HG02571 (cell line): ENCODE data around the gene TSC1.

ENCODE experiments used
- ATAC-seq: cut with Tn5 transposase; IDR thresholded peaks from one replicate; pipeline ENCODE4 v1.9.1; 2021; ENCODE audit warnings: mild to moderate bottlenecking, moderate library complexity; ENCODE audit not compliant: unreplicated experiment

TSC1 gene

GRCh38 chr9:132894862-132895835 is 49.3 kb downstream of the TSC1 start:
- ATAC-seq = no peak

- ATAC-seq = no peak
These were observed 50.1 kb downstream of the TSC1 start for GRCh38 chr9:132894346-132894745.

- ATAC-seq = no peak
These were observed 52.0 kb downstream of the TSC1 start for GRCh38 chr9:132892400-132892799.

- ATAC-seq = no peak
These were observed 56.3 kb downstream of the TSC1 start for GRCh38 chr9:132888151-132888550.

- no peak for ATAC-seq
These were observed 57.0 kb downstream of the TSC1 start for GRCh38 chr9:132887181-132888120.

GRCh38 chr9:132886334-132886725 is 58.1 kb downstream of the TSC1 start:
- no peak for ATAC-seq

GRCh38 chr9:132885720-132886333 is 58.6 kb downstream of the TSC1 start:
- ATAC-seq = no peak

GRCh38 chr9:132883349-132884294 is 60.8 kb downstream of the TSC1 start:
- no peak for ATAC-seq

GRCh38 chr9:132882616-132883015 is 61.8 kb downstream of the TSC1 start:
- ATAC-seq = no peak

- no peak for ATAC-seq
These were observed 62.6 kb downstream of the TSC1 start for GRCh38 chr9:132881826-132882225.

GRCh38 chr9:132880324-132880661 is 64.1 kb downstream of the TSC1 start:
- ATAC-seq = no peak

GRCh38 chr9:132879457-132880323 is 64.7 kb downstream of the TSC1 start:
- no peak for ATAC-seq

- ATAC-seq = no peak
These were observed 65.5 kb downstream of the TSC1 start, which contains the start of gene SPACA9 for GRCh38 chr9:132878695-132879456. Gene SPACA9, plus strand, starts transcription at chr9:132878898. Its CDS starts 5,050 bp downstream, at chr9:132883948.

- peak; percentile 56 for ATAC-seq
These were observed 66.4 kb downstream of the TSC1 start, which contains the start of gene AK8 for GRCh38 chr9:132877824-132878694. Gene AK8, minus strand, starts transcription at chr9:132878284. Its CDS starts 29 bp downstream, at chr9:132878255.

- ATAC-seq = no peak
These were observed 67.0 kb downstream of the TSC1 start for GRCh38 chr9:132877458-132877823.

GRCh38 chr9:132876849-132877248 is 67.6 kb downstream of the TSC1 start:
- ATAC-seq = no peak

- no peak for ATAC-seq
These were observed 69.3 kb downstream of the TSC1 start for GRCh38 chr9:132875159-132875558.
